Measurements from ENCODE around the gene TPGS1. TPM values are rescaled to one million over a fixed set of nuclear protein-coding genes. Genes with fewer than 3 reads are reported as not detected.

The TPGS1 gene
- total and polyA plus RNA-seq, 2 of the 8 experiments (the other 6 are each of a cell fraction or from before 2014, with no cell fraction given): 9.1 to 10.6 TPM

DNA sequence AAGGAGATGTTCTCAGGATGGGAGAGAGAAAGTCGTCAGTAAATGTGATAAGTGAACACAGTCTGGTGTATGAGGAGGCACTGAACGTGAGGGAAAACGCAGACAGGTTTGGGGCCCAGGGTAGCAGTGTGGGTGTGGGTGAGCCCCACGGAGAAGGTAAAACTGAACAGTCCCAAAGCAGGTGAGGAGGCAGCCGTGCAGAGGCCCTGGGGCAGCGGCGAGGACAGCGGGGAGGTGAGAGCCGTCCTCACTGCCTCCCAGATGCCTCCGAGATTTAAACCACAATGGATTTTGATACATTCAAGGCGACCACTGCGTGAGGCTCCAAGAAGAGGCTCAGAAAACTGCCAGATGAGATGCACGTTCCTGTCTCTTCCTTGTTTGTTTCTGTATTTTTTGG is 31.9 kb upstream of the TPGS1 start (continued):
- TF ChIP-seq CHD7 (IDR thresholded peaks at IDR 0.05; ENCODE audit: insufficient replicate concordance, low read length) (no peak), CHD2 (IDR thresholded peaks at IDR 0.05; ENCODE audit: low read length) (no peak), YY1 (IDR thresholded peaks at IDR 0.05; ENCODE audit: low read depth, low read length) (no peak), TEAD4 (IDR thresholded peaks at IDR 0.05; ENCODE audit: low read depth, low read length) (no peak), FOSL1 (IDR thresholded peaks at IDR 0.05; ENCODE audit: insufficient read depth, low read depth, low read length) (no peak), RBBP5 (IDR thresholded peaks at IDR 0.05; ENCODE audit: borderline replicate concordance, low read depth, low read length) (no peak), TAF1 (IDR thresholded peaks at IDR 0.05; ENCODE audit: low read depth, low read length) (no peak)
- TF ChIP-seq, protein P1, sequence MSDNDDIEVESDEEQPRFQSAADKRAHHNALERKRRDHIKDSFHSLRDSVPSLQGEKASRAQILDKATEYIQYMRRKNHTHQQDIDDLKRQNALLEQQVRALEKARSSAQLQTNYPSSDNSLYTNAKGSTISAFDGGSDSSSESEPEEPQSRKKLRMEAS (IDR thresholded peaks at IDR 0.05): no peak
